CD4-positive, alpha-beta memory T cell (primary cell): Measurements from ENCODE around the gene FLCN. TPM values are rescaled to one million over a fixed set of nuclear protein-coding genes. Genes with fewer than 3 reads are reported as not detected.
"Not testable (repeated sequence)": the region's sequence is repeated elsewhere in the genome, so short reads cannot be mapped to it uniquely, and the experiment has no call there.

Experiments used
- CTCF ChIA-PET: fragments of 350-600 bp; sonication (Branson Sonifier 250); formaldehyde crosslinking; loops from one replicate; lab custom pipeline; 2021; ENCODE audit warnings: inconsistent platforms; ENCODE audit not compliant: partially characterized antibody; lab: Charles Lee
- POLR2A ChIA-PET: fragments of 350-600 bp; sonication (Branson Sonifier 250); formaldehyde crosslinking; loops from one replicate; lab custom pipeline; 2021; ENCODE audit not compliant: partially characterized antibody; lab: Charles Lee
- DNase-seq, 5 donors: peaks; one replicate each; pipeline versions ENCODE4 v3.0.0 to v3.0.0-alpha.2; 2020 to 2022; ENCODE audit warnings: mixed read lengths in 1 of 5
- H3K27ac ChIP-seq: one replicate; pipeline ENCODE4 v1.7.0; 2013; ENCODE audit warnings: low read depth, low read length
- H3K27me3 ChIP-seq: 2 replicates; pipeline ENCODE4 v1.7.0; 2013; ENCODE audit warnings: mild to moderate bottlenecking, low read length, moderate library complexity; ENCODE audit not compliant: insufficient read depth
- H3K36me3 ChIP-seq: 2 replicates; pipeline ENCODE4 v1.7.0; 2013; ENCODE audit warnings: mild to moderate bottlenecking, low read length, moderate library complexity; ENCODE audit not compliant: insufficient read depth
- H3K4me1 ChIP-seq: 2 replicates; pipeline ENCODE4 v1.7.0; 2013; ENCODE audit warnings: mild to moderate bottlenecking, low read length, moderate library complexity; ENCODE audit not compliant: insufficient read depth
- H3K4me3 ChIP-seq, 2 donors: one replicate each; pipeline ENCODE4 v1.7.0; 2013; ENCODE audit warnings: low read length in 2 of 2, mild to moderate bottlenecking in 1 of 2
- H3K9me3 ChIP-seq, 2 donors: one replicate each; pipeline ENCODE4 v1.7.0; 2013; ENCODE audit warnings: low read length in 2 of 2, control low read depth in 1 of 2; ENCODE audit not compliant: control insufficient read depth in 1 of 2
- H3K27ac Mint-ChIP-seq, 7 donors: one replicate each; pipeline ENCODE4 v1.8.0; 2020 to 2021; ENCODE audit warnings: mixed read lengths in 7 of 7, mild to moderate bottlenecking in 6 of 7, inconsistent platforms in 3 of 7, moderate library complexity in 3 of 7
- H3K27me3 Mint-ChIP-seq, 2 donors: one replicate each; pipeline ENCODE4 v1.8.0; 2020 to 2021; ENCODE audit warnings: mixed read lengths in 2 of 2
- H3K36me3 Mint-ChIP-seq, 2 donors: one replicate each; pipeline ENCODE4 v1.8.0; 2020 to 2021; ENCODE audit warnings: mixed read lengths in 2 of 2, inconsistent platforms in 1 of 2, mild to moderate bottlenecking in 1 of 2
- H3K4me1 Mint-ChIP-seq, 4 donors: one replicate each; pipeline ENCODE4 v1.8.0; 2020 to 2021; ENCODE audit warnings: mixed read lengths in 4 of 4, mild to moderate bottlenecking in 1 of 4
- H3K4me3 Mint-ChIP-seq, 8 donors: one replicate each; pipeline ENCODE4 v1.8.0; 2020 to 2021; ENCODE audit warnings: mixed read lengths in 8 of 8, mild to moderate bottlenecking in 7 of 8, moderate library complexity in 6 of 8, inconsistent platforms in 3 of 8
- H3K9me3 Mint-ChIP-seq, 8 donors: one replicate each; pipeline ENCODE4 v1.8.0; 2020 to 2021; ENCODE audit warnings: mixed read lengths in 8 of 8, mild to moderate bottlenecking in 5 of 8, inconsistent platforms in 3 of 8, moderate library complexity in 1 of 8
- intact Hi-C: fragments of 100-400 bp; cut with micrococcal nuclease; formaldehyde crosslinking; loops from one replicate; pipeline ENCODE4 v1.15.1; 2023
- polyA plus RNA-seq, 2 donors: library from polyadenylated mRNA; unstranded; fragments of 300-500 nt; fragmentation: Illumina TruSeq; gene quantifications; one replicate each; pipeline ENCODE4 v1.2.3, GENCODE V29; 2021
- total RNA-seq, 2 experiments: library from RNA; stranded (reverse); gene quantifications; one replicate each; pipeline ENCODE4 v1.2.3, GENCODE V29; 2021

FLCN gene
- total and polyA plus RNA-seq, 4 experiments from 2014 or later, result 2.4 to 95.0 (median 49.8) TPM

GRCh38 chr17:17188586-17188985 lies 48.4 kb downstream of the FLCN start:
- H3K4me1 ChIP-seq, result peaks cover 41% of the 10 kb centered on the region
- ChIA-PET POLR2A (interaction anchor here (0.6 to 1.7 kb wide), 3 partner anchors 11 to 843 kb away, joined by 3 to 11 read pairs (median 4); partner anchors contain the start of gene FLCN), CTCF (interaction anchor here (1.1 kb wide), 2 partner anchors 11 to 18 kb away, joined by 3 to 5 read pairs; partner anchors contain the start of gene PLD6)
- no peaks in the 10 kb centered on the region for H3K27me3 Mint-ChIP-seq
- peak overlapping the region in 5 of 7 donors; percentile 4 to 72 (median 51) for H3K27ac Mint-ChIP-seq
- peaks cover 21 to 44% of the 10 kb centered on the region in 2 donors for H3K36me3 Mint-ChIP-seq
- no peak overlapping the region for H3K4me3 Mint-ChIP-seq
- intact Hi-C loops, result no loop called here
- no peaks in the 10 kb centered on the region for H3K27me3 ChIP-seq
- H3K4me1 Mint-ChIP-seq, result peaks cover 27 to 60% (median 34%) of the 10 kb centered on the region in 4 donors
- peaks cover 8% of the 10 kb centered on the region for H3K36me3 ChIP-seq
- no peak overlapping the region for H3K27ac ChIP-seq
- no peak for DNase-seq
- H3K9me3 ChIP-seq, result no peaks in the 10 kb centered on the region
- H3K9me3 Mint-ChIP-seq, result no peaks in the 10 kb centered on the region
- no peak overlapping the region for H3K4me3 ChIP-seq

GRCh38 chr17:17186551-17187505 lies 50.1 kb downstream of the FLCN start:
- intact Hi-C loops, result no loop called here
- H3K27ac Mint-ChIP-seq, result peak overlapping the region; percentile 36 to 96 (median 88)
- no peaks in the 10 kb centered on the region for H3K27me3 Mint-ChIP-seq
- H3K9me3 Mint-ChIP-seq, result peaks cover 0 to 3% (median 0%) of the 10 kb centered on the region in 8 donors
- H3K36me3 Mint-ChIP-seq, result peaks cover 25 to 50% of the 10 kb centered on the region in 2 donors
- H3K27ac ChIP-seq, result no peak overlapping the region
- ChIA-PET POLR2A (interaction anchor here (1.0 to 1.7 kb wide), 4 partner anchors 9 to 50 kb away, joined by 3 to 4 read pairs (median 4); partner anchors contain the start of gene FLCN), CTCF (no interaction called here)
- H3K4me3 Mint-ChIP-seq, result peak overlapping the region; percentile 32 to 87 (median 69)
- peaks cover 8% of the 10 kb centered on the region for H3K36me3 ChIP-seq
- no peak for DNase-seq
- peaks cover 32 to 77% (median 47%) of the 10 kb centered on the region in 4 donors for H3K4me1 Mint-ChIP-seq
- no peak overlapping the region for H3K4me3 ChIP-seq
- no peaks in the 10 kb centered on the region for H3K27me3 ChIP-seq
- H3K9me3 ChIP-seq, result no peaks in the 10 kb centered on the region
- H3K4me1 ChIP-seq, result peaks cover 59% of the 10 kb centered on the region

GRCh38 chr17:17186051-17186450 lies 50.9 kb downstream of the FLCN start:
- ChIA-PET POLR2A (interaction anchor here (1.0 to 2.7 kb wide), 5 partner anchors 10 to 49 kb away, joined by 4 to 9 read pairs (median 4); no protein-coding TSS in a partner anchor), CTCF (no interaction called here)
- peaks cover 40 to 82% (median 54%) of the 10 kb centered on the region in 4 donors for H3K4me1 Mint-ChIP-seq
- no peaks in the 10 kb centered on the region for H3K27me3 Mint-ChIP-seq
- H3K27ac Mint-ChIP-seq, result peak overlapping the region; percentile 88 to 96 (median 88)
- H3K4me1 ChIP-seq, result peaks cover 67% of the 10 kb centered on the region
- H3K27me3 ChIP-seq, result no peaks in the 10 kb centered on the region
- H3K36me3 ChIP-seq, result peaks cover 8% of the 10 kb centered on the region
- no peak overlapping the region for H3K4me3 ChIP-seq
- H3K27ac ChIP-seq, result no peak overlapping the region
- H3K4me3 Mint-ChIP-seq, result peak overlapping the region in 7 of 8 donors; percentile 44 to 87 (median 77)
- peaks cover 0 to 3% (median 0%) of the 10 kb centered on the region in 8 donors for H3K9me3 Mint-ChIP-seq
- no peaks in the 10 kb centered on the region for H3K9me3 ChIP-seq
- DNase-seq, result no peak
- intact Hi-C loops, result no loop called here
- H3K36me3 Mint-ChIP-seq, result peaks cover 25 to 57% of the 10 kb centered on the region in 2 donors

- peak overlapping the region; percentile 88 to 98 (median 90) for H3K27ac Mint-ChIP-seq
These were observed 51.8 kb downstream of the FLCN start for GRCh38 chr17:17184985-17185757.

GRCh38 chr17:17183744-17184143 lies 53.2 kb downstream of the FLCN start:
- no peak for DNase-seq
- Histone ChIP-seq H3K27me3 (no peaks in the 10 kb centered on the region), H3K4me1 (peaks cover 90% of the 10 kb centered on the region), H3K9me3 (no peaks in the 10 kb centered on the region), H3K27ac (peak overlapping the region; percentile 52), H3K36me3 (peaks cover 7% of the 10 kb centered on the region), H3K4me3 (no peak overlapping the region)
- H3K4me1 Mint-ChIP-seq, result peaks cover 52 to 96% (median 72%) of the 10 kb centered on the region in 4 donors
- peak overlapping the region in 7 of 8 donors; percentile 21 to 87 (median 47) for H3K4me3 Mint-ChIP-seq
- H3K9me3 Mint-ChIP-seq, result peaks cover 0 to 4% (median 0%) of the 10 kb centered on the region in 8 donors
- POLR2A ChIA-PET, result interaction anchor here (0.6 to 11.4 kb wide), 8 partner anchors 9 to 74 kb away, joined by 3 to 131 read pairs (median 4); partner anchors contain the start of gene PLD6
- intact Hi-C loops, result loop anchor here (2.0 to 5.0 kb wide), 2 partner anchors 29 to 99 kb away; partner anchors contain the start of gene COPS3
- peaks cover 39 to 59% of the 10 kb centered on the region in 2 donors for H3K36me3 Mint-ChIP-seq
- no peaks in the 10 kb centered on the region for H3K27me3 Mint-ChIP-seq
- peak overlapping the region; percentile 88 to 98 (median 90) for H3K27ac Mint-ChIP-seq
- CTCF ChIA-PET, result interaction anchor here (0.7 to 1.7 kb wide), 4 partner anchors 28 to 129 kb away, joined by 3 to 6 read pairs (median 4); no protein-coding TSS in a partner anchor

More at GRCh38 chr17:17184985-17185757, 51.8 kb downstream of the FLCN start:
- not testable (repeated sequence) for H3K27me3 Mint-ChIP-seq, H3K9me3 ChIP-seq, H3K9me3 Mint-ChIP-seq, H3K4me3 ChIP-seq, H3K27ac ChIP-seq, H3K27me3 ChIP-seq
- ChIA-PET CTCF (interaction anchor here (1.7 kb wide), 1 partner anchor 29 kb away, joined by 6 read pairs; no protein-coding TSS in a partner anchor), POLR2A (interaction anchor here (0.9 to 11.4 kb wide), 7 partner anchors 10 to 77 kb away, joined by 3 to 131 read pairs (median 4); partner anchors contain the start of gene PLD6)
- intact Hi-C loops, result loop anchor here (5.0 kb wide), 1 partner anchor 97 kb away; the partner anchor contains the start of gene COPS3
- H3K4me1 ChIP-seq, result peaks cover 75% of the 10 kb centered on the region
- peaks cover 13% of the 10 kb centered on the region for H3K36me3 ChIP-seq
- Mint-ChIP-seq H3K4me1 (peaks cover 46 to 88% (median 63%) of the 10 kb centered on the region in 4 donors), H3K4me3 (peak overlapping the region; percentile 11 to 87 (median 74)), H3K36me3 (peaks cover 31 to 62% of the 10 kb centered on the region in 2 donors)
- peak in 3 of 5 donors; percentile 30 to 62 (median 34) for DNase-seq

GRCh38 chr17:17182598-17183136 lies 54.3 kb downstream of the FLCN start:
- H3K27ac Mint-ChIP-seq, result peak overlapping the region; percentile 96 to 98 (median 97)
- ChIA-PET CTCF (interaction anchor here (0.7 to 2.4 kb wide), 8 partner anchors 11 to 130 kb away, joined by 3 to 5 read pairs (median 4); no protein-coding TSS in a partner anchor), POLR2A (interaction anchor here (1.0 to 11.4 kb wide), 12 partner anchors 8 to 139 kb away, joined by 3 to 131 read pairs (median 9); partner anchors contain the start of genes FLCN and PLD6)
- intact Hi-C loops, result loop anchor here (1.0 to 5.0 kb wide), 4 partner anchors 24 to 100 kb away; partner anchors contain the start of genes COPS3 and PLD6
- H3K4me3 ChIP-seq, result peak overlapping the region; percentile 29 to 32
- peaks cover 100% of the 10 kb centered on the region for H3K4me1 ChIP-seq
- DNase-seq, result no peak
- peak overlapping the region; percentile 71 for H3K27ac ChIP-seq
- H3K4me3 Mint-ChIP-seq, result peak overlapping the region; percentile 4 to 94 (median 85)
- H3K36me3 Mint-ChIP-seq, result peaks cover 33 to 55% of the 10 kb centered on the region in 2 donors
- H3K9me3 Mint-ChIP-seq, result peaks cover 0 to 4% (median 0%) of the 10 kb centered on the region in 8 donors
- no peaks in the 10 kb centered on the region for H3K27me3 ChIP-seq
- peaks cover 7% of the 10 kb centered on the region for H3K36me3 ChIP-seq
- H3K9me3 ChIP-seq, result no peaks in the 10 kb centered on the region
- H3K27me3 Mint-ChIP-seq, result no peaks in the 10 kb centered on the region
- H3K4me1 Mint-ChIP-seq, result peaks cover 56 to 96% (median 78%) of the 10 kb centered on the region in 4 donors
